Chondrocyte (in vitro differentiated cells): Measurements from ENCODE around the gene ABHD17A. TPM values are rescaled to one million over a fixed set of nuclear protein-coding genes. Genes with fewer than 3 reads are reported as not detected.

ENCODE experiments used
- DNase-seq: peaks from one replicate; pipeline ENCODE4 v3.0.0; 2021; ENCODE audit warnings: mixed read lengths, low spot score
- H3K27ac Mint-ChIP-seq: one replicate; pipeline ENCODE4 v1.8.0; 2021; ENCODE audit warnings: mild to moderate bottlenecking, moderate library complexity, mixed read lengths; ENCODE audit not compliant: unreplicated experiment
- H3K27me3 Mint-ChIP-seq: 2 replicates; pipeline ENCODE4 v1.8.0; 2021; ENCODE audit warnings: low read depth, mixed read lengths
- H3K36me3 Mint-ChIP-seq: 2 replicates; pipeline ENCODE4 v1.8.0; 2021; ENCODE audit warnings: low read depth, mixed read lengths
- H3K4me1 Mint-ChIP-seq: 2 replicates; pipeline ENCODE4 v1.8.0; 2021; ENCODE audit warnings: low read depth, mild to moderate bottlenecking, mixed read lengths
- H3K4me3 Mint-ChIP-seq: one replicate; pipeline ENCODE4 v1.8.0; 2021; ENCODE audit warnings: mild to moderate bottlenecking, moderate library complexity, mixed read lengths; ENCODE audit not compliant: unreplicated experiment
- H3K9me3 Mint-ChIP-seq: 2 replicates; pipeline ENCODE4 v1.8.0; 2021; ENCODE audit warnings: low read depth, mixed read lengths
- CTCF ChIP-seq: fragments of 200-600 bp; sonication (generic); IDR thresholded peaks from 2 replicates; pipeline ENCODE4 v1.5.0; 2021; ENCODE audit warnings: antibody characterized with exemption, mild to moderate bottlenecking, moderate library complexity
- total RNA-seq: library from RNA; stranded (reverse); gene quantifications from 3 replicates; pipeline ENCODE4 v1.2.1, GENCODE V29; 2021

ABHD17A gene
- total RNA-seq, 1 donor from 2014 or later: 54.6 TPM

GRCh38 chr19:1847348-1847683 lies 38.0 kb downstream of the ABHD17A start:
- H3K9me3 Mint-ChIP-seq: no peaks in the 10 kb centered on the region
- H3K4me1 Mint-ChIP-seq: peaks cover 26% of the 10 kb centered on the region
- H3K36me3 Mint-ChIP-seq: no peaks in the 10 kb centered on the region
- no peak for TF ChIP-seq CTCF
- DNase-seq: no peak
- peak overlapping the region; percentile 98 for H3K27ac Mint-ChIP-seq
- no peaks in the 10 kb centered on the region for H3K27me3 Mint-ChIP-seq
- H3K4me3 Mint-ChIP-seq: peak overlapping the region; percentile 93

GRCh38 chr19:1846517-1847204 lies 38.6 kb downstream of the ABHD17A start:
- Mint-ChIP-seq H3K4me1 (peaks cover 33% of the 10 kb centered on the region), H3K27me3 (no peaks in the 10 kb centered on the region), H3K9me3 (no peaks in the 10 kb centered on the region), H3K4me3 (peak overlapping the region; percentile 93), H3K36me3 (no peaks in the 10 kb centered on the region), H3K27ac (peak overlapping the region; percentile 98)
- no peak for DNase-seq
- TF ChIP-seq CTCF: no peak

- H3K4me1 Mint-ChIP-seq: peaks cover 38% of the 10 kb centered on the region
- H3K4me3 Mint-ChIP-seq: no peak overlapping the region
- H3K9me3 Mint-ChIP-seq: no peaks in the 10 kb centered on the region
- DNase-seq: no peak
- no peaks in the 10 kb centered on the region for H3K36me3 Mint-ChIP-seq
- no peak overlapping the region for H3K27ac Mint-ChIP-seq
- no peaks in the 10 kb centered on the region for H3K27me3 Mint-ChIP-seq
- TF ChIP-seq CTCF: no peak
Measured at GRCh38 chr19:1845642-1846041, 39.7 kb downstream of the ABHD17A start.

- Mint-ChIP-seq H3K27ac (no peak overlapping the region), H3K27me3 (no peaks in the 10 kb centered on the region), H3K4me1 (peaks cover 41% of the 10 kb centered on the region), H3K4me3 (no peak overlapping the region), H3K36me3 (no peaks in the 10 kb centered on the region), H3K9me3 (no peaks in the 10 kb centered on the region)
- no peak for DNase-seq
- TF ChIP-seq CTCF: no peak
Measured at GRCh38 chr19:1845125-1845515, 40.2 kb downstream of the ABHD17A start.

GRCh38 chr19:1844513-1845124 lies 40.7 kb downstream of the ABHD17A start:
- no peaks in the 10 kb centered on the region for H3K9me3 Mint-ChIP-seq
- no peak overlapping the region for H3K27ac Mint-ChIP-seq
- TF ChIP-seq CTCF: no peak
- no peak overlapping the region for H3K4me3 Mint-ChIP-seq
- DNase-seq: no peak
- no peaks in the 10 kb centered on the region for H3K27me3 Mint-ChIP-seq
- H3K4me1 Mint-ChIP-seq: peaks cover 41% of the 10 kb centered on the region
- no peaks in the 10 kb centered on the region for H3K36me3 Mint-ChIP-seq
